H1 (cell line): Measurements from ENCODE around the gene ATG5. TPM values are rescaled to one million over a fixed set of nuclear protein-coding genes. Genes with fewer than 3 reads are reported as not detected.

Source experiments
- CBX5 ChIP-seq: fragments of 300-800, 300-1000 bp; sonication (generic); IDR thresholded peaks from 2 replicates; pipeline ENCODE4 v1.7.1; 2016; ENCODE audit warnings: antibody characterized with exemption, low read length, low read depth
- SP1 ChIP-seq: IDR thresholded peaks from 2 replicates; pipeline ENCODE4 v1.6.1; 2011; ENCODE audit warnings: low read depth, low read length
- SRF ChIP-seq: IDR thresholded peaks from 2 replicates; pipeline ENCODE4 v1.6.1; 2011; ENCODE audit warnings: mild to moderate bottlenecking, low read depth, low read length, moderate library complexity
- polyA plus RNA-seq, 7 experiments: library from polyadenylated mRNA; depleted of rRNA in 3 of 7; stranded (reverse) in 5 of 7; unstranded in 2 of 7; fragments of >200 nt in 5 of 7; fragments of 200-250 nt in 2 of 7; gene quantifications; 1 replicate in 5 of 7; 2 replicates in 1 of 7; 4 replicates in 1 of 7; pipeline versions ENCODE4 v1.2.1 to v1.2.3, GENCODE V29; 2011 to 2013; ENCODE audit warnings: missing spikeins in 2 of 7, mixed read lengths in 2 of 7
- total RNA-seq: library from RNA; stranded (reverse); fragmentation: NEBNext Ultra II Directional; extraction: Animal tissue kit (Norgen Biotek cat#: 25700); gene quantifications from 2 replicates; pipeline ENCODE4 v1.2.1, GENCODE V29; 2021
- TF ChIP-seq, protein P1 (sequence below): IDR thresholded peaks from 2 replicates; pipeline ENCODE4 v1.6.1; 2011; ENCODE audit warnings: low read length, improper control_type of control experiment
- TF ChIP-seq, protein P2 (sequence below): IDR thresholded peaks from 2 replicates; pipeline ENCODE4 v1.6.1; 2011; ENCODE audit warnings: low read depth, mild to moderate bottlenecking, low read length; ENCODE audit not compliant: insufficient read depth

Gene ATG5
- total and polyA plus RNA-seq, 2 of the 8 experiments (the other 6 are each of a cell fraction or from before 2014, with no cell fraction given), result 18.2 to 39.0 TPM

DNA sequence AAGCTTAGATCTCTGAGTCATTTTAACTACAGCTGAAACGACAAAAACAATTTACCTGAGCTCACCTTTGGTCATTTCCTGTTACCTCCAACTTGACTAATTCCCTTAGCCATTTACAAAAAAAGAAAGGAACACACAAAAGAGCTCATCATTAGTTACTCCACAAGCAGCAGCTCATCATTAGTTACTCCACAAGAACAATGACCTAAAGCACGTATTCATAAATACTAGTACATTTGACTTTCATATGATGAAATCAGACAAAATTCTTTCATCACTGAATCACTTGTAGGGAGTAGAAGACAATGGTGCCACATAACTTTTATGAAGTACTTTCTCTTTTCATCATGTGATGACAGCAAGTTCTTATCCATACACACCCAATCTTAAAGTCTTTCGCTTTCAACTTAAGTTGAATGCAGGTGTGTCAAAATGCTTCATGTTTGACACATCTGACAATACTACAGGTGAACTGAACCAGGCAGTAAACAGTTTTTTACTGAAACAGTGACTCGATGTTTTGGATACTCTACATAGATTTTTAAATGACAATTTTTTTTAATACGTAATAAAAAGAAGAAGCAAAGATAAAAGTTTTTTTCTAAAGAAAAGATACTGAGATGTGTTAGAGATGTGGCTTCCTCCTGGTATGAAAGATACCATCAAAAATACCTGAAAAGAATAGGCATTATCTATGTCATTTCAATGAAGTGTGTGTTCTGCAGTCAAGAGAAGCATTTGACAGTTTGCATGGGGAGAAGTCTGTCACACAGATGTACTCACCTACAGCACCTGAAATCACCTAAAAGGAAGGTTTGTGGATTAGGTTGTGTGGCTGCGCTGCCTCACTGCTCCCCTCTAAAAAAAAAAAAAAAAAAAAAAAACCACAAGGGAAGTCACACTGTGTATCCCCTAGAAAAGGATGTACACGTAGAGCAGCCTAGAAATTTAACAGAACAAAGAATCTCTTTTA, 130.3 kb downstream of the ATG5 start (continued):
- TF ChIP-seq SRF (no peak), SP1 (no peak), CBX5 (no peak)
- TF ChIP-seq, protein P1, sequence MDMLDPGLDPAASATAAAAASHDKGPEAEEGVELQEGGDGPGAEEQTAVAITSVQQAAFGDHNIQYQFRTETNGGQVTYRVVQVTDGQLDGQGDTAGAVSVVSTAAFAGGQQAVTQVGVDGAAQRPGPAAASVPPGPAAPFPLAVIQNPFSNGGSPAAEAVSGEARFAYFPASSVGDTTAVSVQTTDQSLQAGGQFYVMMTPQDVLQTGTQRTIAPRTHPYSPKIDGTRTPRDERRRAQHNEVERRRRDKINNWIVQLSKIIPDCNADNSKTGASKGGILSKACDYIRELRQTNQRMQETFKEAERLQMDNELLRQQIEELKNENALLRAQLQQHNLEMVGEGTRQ, result no peak
- TF ChIP-seq, protein P2, sequence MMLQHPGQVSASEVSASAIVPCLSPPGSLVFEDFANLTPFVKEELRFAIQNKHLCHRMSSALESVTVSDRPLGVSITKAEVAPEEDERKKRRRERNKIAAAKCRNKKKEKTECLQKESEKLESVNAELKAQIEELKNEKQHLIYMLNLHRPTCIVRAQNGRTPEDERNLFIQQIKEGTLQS, result no peak
